Measurements from ENCODE around the gene BEGAIN. TPM values are rescaled to one million over a fixed set of nuclear protein-coding genes. Genes with fewer than 3 reads are reported as not detected.

BEGAIN gene
- 8.6 TPM for total RNA-seq

- no peak for FAIRE-seq
- DNase-seq (ENCODE audit: low spot score in 2 of 2), result peak in 1 of 2 donors; percentile 54
These were observed at the start of gene BEGAIN for GRCh38 chr14:100587086-100587762. Gene BEGAIN (minus strand): TSS chr14:100587417. CDS start chr14:100587290, 127 bp downstream.

DNA sequence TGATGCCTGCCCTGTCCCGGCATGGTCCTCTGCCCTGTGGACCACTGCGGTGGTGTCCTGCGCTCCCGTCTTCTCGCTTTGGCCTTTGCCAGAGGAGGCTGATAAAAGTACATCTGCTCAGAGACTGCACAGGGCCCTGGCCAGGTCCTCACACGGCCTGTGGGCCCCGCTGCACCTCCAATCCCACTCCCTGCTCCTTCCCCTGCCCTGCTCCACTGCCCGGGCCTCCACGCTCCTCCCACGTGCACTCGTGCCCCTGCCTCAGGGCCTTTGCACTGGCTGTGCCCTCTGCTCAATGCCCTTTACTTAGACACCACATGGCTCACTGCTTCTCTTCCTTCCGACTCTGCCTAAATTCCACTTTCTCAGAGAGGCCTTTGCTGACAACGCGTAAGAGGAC, 49.3 kb upstream of the BEGAIN start:
- DNase-seq (ENCODE audit: low spot score in 2 of 2) (no peak), FAIRE-seq (no peak)

- no peak for DNase-seq (ENCODE audit: low spot score in 2 of 2)
- FAIRE-seq, result no peak
These were observed 46.8 kb upstream of the BEGAIN start for GRCh38 chr14:100634026-100634425.

DNA sequence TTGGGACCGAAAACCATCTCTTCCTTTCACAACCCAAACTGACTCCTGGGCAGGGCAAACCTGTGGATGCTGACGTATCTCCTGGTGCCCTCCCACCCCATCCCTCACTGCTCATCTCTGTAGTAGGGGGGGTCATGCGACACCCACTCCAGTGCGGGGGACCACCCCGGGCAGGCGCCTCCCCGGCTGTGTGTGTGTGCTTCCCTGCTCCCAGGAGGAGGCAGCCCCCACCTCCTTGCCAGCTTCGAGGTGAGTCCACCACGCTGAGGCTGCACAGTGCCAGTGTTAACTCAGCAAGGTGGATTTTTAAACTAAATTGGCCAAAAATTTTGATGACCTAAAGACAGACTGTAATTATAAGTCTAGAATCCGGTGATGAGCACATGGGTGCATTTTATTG, 46.2 kb upstream of the BEGAIN start:
- FAIRE-seq, result no peak
- DNase-seq (ENCODE audit: low spot score in 2 of 2), result no peak

DNA sequence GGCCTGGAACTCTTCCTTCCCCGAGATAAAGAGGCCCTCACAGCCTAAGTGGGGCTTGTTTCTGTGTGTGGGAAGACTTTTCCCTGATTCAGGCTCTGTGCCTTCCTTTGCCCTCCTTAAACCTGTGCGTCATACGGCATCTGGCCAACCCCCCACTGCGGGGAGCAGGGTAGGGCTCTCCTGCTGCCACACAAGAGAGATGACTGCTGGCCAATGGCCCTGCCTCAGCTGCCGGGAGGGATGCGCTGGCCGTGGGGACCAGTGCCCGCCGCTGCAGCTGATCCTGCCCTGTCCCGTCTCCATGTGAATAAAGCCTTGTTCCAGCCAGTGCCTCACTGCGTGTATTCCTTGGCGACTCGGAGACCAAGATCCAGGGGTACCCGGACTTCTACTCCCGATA, 42.5 kb upstream of the BEGAIN start:
- FAIRE-seq (no peak), DNase-seq (ENCODE audit: low spot score in 2 of 2) (peak in 1 of 2 donors; percentile 52)

DNA sequence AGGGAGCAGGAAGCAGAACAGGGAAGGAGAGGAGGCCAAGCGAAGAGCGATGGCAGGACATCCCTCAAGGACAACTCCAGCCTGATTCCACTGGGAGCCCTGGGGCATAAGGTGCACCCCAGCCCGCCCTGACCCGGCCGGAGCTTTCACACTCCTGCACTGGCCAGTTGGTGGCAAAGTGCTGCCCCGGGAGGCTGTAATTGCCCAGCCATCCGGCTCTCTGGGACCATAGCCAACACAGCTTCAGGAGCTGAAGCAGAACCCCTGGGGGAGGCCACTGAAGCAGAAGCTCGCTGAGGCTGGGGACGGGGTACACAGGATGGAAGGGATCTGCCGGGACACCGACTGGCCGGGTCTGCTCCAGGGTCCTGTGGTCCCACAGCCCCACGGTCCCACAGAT, 41.9 kb upstream of the BEGAIN start:
- no peak for DNase-seq (ENCODE audit: low spot score in 2 of 2)
- FAIRE-seq, result no peak

- FAIRE-seq, result no peak
- DNase-seq (ENCODE audit: low spot score in 2 of 2), result no peak
These were observed 41.0 kb upstream of the BEGAIN start for GRCh38 chr14:100628225-100628624.

DNA sequence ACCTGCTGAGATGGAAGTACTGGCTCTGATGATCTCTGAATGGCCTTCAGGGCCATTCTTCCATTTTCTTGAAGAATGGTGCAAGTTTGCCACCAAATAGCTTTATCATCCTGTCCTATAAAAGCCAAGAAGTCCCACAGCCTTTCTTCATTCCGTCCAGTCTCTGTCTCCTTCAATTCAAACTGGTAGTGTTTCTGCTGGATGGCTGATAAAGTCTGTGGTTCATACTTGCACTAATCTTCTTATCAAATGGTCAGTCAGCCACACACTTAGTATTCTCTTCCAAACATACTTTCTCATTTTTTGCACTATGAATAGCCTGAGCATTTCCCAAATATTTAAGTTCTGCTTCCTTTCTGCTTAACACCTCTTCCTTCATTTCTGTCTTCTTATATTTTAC, 39.4 kb upstream of the BEGAIN start:
- FAIRE-seq (no peak), DNase-seq (ENCODE audit: low spot score in 2 of 2) (no peak)

DNA sequence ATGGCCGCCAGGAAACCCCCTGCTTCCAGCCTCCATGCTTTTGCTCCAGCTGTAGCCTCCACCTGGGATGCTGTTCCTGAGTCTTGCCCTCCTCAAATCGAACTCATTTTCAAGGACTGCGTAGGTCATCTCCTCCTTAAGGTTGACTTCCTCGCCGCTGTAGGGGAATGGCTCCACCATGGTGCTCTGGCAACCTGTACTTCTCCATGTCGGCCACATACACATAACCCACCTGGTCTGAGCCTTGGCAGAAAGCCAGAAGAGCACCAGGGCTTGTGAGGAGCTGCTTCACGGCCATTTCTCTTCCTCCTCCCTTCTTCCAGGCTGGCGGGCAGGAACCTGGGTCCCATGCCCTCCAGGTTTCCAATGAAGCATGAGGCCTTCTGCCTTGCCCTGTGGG, 36.7 kb upstream of the BEGAIN start:
- no peak for DNase-seq (ENCODE audit: low spot score in 2 of 2)
- no peak for FAIRE-seq

GRCh38 chr14:100623557-100623956, 36.3 kb upstream of the BEGAIN start:
- FAIRE-seq (no peak), DNase-seq (ENCODE audit: low spot score in 2 of 2) (no peak)

DNA sequence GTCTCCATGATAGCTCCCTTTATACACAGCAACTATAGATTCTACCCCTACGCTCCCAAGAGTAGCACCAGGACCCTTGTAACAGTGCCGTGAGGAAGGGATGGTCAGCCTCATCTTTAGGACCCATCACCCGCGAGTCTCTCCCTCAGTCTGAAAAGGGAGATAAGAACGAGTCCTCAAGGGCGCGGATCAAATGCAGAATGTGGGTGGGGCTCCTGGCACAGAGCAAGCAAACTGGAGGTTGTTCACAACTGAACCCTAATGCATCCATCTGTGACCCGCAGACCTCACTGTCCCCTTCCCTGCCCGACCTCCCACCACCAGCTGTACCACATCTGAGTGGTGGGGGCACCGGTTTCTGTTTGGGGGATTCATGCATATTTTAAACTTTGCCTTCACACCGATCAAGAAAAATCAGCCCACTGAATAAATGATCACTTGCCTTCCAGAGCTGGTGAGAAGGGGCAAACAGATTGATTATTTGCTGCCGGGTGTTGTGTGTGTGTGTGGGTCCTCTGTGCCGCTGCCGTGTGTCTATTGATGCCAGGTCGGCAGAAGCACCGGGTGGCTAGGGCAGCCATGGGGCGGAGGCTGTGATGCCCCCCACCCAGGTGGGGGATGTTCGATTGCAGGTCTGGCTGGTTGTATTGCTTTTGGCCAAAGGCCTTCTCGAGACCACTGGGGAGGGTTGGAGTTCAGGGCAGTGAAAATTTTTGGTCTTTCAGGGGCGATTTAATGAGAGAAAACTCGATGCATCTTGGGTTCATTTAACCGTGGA, 35.7 kb upstream of the BEGAIN start:
- DNase-seq (ENCODE audit: low spot score in 2 of 2) (no peak), FAIRE-seq (no peak)

DNA sequence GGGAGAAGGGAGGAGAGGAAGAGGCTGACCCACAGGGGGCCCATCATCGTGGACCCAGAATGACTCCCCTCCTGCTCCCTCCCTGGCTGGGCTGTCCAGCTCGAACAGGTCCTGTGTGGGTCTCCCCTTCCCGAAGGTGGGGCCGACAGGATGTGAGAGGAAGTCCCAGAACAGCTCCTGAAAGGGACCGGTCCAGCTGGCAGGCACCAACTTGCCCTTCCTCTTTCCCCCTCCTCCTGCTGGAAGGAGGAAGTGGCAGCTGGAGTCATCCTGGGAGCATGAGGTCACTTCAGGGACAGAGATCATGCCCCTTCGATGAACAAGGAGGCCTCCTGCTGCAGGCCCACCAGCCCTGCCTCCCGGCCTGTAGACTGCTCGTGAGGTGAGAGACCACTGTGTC, 35.0 kb upstream of the BEGAIN start:
- FAIRE-seq (no peak), DNase-seq (ENCODE audit: low spot score in 2 of 2) (no peak)

GRCh38 chr14:100621806-100622205, 34.6 kb upstream of the BEGAIN start:
- DNase-seq (ENCODE audit: low spot score in 2 of 2), result no peak
- no peak for FAIRE-seq

DNA sequence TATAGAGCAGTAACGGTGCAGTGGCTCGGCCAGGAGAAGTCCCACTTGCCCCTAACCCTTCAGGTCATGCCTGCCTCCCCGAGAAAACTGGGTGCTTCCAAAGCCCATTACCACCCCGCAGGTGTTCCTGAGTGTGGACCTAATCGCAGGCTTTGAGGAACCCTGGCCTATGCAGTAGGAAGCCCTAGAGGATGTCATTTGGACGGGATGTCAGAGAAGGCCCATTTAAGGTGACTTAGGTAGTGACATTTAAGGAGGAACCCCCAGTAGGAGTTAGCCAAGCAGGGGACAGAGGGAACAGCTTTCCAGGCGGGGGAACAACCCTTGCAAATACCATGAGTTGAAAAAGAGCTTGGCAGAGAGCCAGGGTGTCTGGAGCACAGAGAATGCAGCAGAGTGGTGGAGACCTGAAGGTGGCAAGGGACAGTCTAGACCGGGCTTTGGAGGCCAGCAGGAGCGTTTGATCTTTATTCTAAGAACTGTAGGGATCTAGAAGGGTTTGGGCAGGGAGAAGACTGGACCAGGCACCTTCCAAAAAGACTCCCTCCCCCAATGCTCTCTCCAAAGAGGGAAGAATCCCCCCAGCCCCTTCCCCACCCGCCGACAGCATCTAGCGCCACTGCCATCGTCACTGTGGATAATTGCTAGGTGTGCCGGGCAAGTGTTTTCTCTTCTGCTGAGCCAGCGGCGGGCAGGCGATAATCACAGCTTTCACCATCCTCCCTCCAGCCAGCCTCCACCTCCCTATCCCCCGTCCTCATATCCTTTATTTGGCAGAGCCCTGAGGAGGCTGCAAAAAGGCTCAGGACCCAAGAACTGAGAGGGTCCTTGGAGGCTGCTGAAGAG, 33.3 kb upstream of the BEGAIN start:
- FAIRE-seq (no peak), DNase-seq (ENCODE audit: low spot score in 2 of 2) (no peak)

- FAIRE-seq (no peak), DNase-seq (ENCODE audit: low spot score in 2 of 2) (no peak)
These were observed 32.4 kb upstream of the BEGAIN start for GRCh38 chr14:100619396-100620254.

- DNase-seq (ENCODE audit: low spot score in 2 of 2) (no peak), FAIRE-seq (no peak)
These were observed 31.6 kb upstream of the BEGAIN start for GRCh38 chr14:100618763-100619320.

DNA sequence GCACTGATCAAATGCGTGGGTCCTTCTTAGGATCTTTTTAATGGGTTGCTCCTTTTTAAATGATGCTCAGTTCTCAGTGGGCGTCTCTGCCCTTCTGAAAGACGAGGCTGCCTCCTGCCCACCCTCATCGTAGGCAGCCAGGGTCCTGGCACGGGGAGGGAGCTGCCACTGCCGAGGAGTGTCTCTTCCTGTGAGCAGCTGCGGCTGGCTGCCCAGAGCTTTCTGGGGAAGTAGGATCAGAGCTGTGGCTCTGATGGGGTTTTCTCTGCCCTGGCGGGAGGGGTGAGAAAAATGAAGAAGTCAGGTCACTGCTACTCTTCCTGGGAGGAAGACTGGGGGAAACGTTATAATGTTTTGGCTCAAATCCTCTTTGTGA, 31.1 kb upstream of the BEGAIN start:
- FAIRE-seq (no peak), DNase-seq (ENCODE audit: low spot score in 2 of 2) (no peak)

- no peak for FAIRE-seq
- peak; percentile 46 to 54 for DNase-seq (ENCODE audit: low spot score in 2 of 2)
These were observed 30.4 kb upstream of the BEGAIN start for GRCh38 chr14:100617410-100618317.

DNA sequence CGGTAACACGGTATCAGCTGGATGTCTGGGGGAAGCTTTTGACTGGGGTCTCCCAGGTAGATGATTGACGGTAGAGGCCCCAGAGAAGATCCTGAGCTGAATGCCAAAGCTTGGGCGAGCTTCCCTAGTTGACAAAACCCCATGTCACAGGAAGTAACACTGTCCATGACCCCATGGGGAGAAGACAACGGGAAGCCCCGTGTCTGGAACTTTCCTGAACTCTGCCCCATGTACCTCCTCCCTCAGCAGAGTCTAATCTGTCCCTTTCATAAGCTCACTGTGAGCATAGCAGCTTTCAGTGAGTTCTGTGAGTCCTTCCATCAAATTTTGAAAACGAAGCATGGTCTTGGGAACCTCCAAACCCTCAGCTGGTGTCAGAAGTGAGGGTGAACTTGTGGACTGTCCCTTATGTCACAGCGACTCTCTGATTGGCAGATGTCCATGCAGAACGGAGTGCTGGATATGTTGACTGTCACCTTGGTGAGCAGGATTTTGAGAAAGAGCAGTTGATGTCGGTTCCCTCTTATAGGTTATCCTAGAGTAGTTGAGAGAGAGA, 29.7 kb upstream of the BEGAIN start:
- DNase-seq (ENCODE audit: low spot score in 2 of 2) (no peak), FAIRE-seq (no peak)

All from frontal cortex (tissue), 4 donors.